Measurements from ENCODE around the gene ATG2A.

The ATG2A gene

DNA sequence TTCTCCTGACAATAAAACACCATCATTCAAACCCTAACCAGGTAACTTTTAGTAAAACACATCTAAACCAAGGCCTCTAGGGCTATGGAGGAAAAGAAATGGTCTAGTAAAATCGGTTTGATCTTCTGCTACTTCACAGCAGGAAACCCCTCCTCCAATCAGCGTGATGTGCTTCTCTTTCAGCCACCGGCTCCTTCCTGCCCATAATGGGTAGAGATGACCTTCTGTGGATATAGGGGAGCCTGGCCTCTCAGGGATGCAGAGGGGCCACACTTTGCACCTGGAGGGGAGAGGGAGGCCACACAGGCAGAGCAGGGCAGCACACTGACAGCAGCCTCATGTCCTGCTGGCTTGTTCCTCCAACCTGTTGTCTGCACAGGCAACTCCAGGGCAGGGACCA lies 45.5 kb downstream of the ATG2A start:
- TF ChIP-seq, protein P1, sequence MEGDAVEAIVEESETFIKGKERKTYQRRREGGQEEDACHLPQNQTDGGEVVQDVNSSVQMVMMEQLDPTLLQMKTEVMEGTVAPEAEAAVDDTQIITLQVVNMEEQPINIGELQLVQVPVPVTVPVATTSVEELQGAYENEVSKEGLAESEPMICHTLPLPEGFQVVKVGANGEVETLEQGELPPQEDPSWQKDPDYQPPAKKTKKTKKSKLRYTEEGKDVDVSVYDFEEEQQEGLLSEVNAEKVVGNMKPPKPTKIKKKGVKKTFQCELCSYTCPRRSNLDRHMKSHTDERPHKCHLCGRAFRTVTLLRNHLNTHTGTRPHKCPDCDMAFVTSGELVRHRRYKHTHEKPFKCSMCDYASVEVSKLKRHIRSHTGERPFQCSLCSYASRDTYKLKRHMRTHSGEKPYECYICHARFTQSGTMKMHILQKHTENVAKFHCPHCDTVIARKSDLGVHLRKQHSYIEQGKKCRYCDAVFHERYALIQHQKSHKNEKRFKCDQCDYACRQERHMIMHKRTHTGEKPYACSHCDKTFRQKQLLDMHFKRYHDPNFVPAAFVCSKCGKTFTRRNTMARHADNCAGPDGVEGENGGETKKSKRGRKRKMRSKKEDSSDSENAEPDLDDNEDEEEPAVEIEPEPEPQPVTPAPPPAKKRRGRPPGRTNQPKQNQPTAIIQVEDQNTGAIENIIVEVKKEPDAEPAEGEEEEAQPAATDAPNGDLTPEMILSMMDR (IDR thresholded peaks at IDR 0.05; ENCODE audit: low read depth, low read length): no peak
- DNase-seq (ENCODE audit: extremely low read depth, low read depth): no peak

DNA sequence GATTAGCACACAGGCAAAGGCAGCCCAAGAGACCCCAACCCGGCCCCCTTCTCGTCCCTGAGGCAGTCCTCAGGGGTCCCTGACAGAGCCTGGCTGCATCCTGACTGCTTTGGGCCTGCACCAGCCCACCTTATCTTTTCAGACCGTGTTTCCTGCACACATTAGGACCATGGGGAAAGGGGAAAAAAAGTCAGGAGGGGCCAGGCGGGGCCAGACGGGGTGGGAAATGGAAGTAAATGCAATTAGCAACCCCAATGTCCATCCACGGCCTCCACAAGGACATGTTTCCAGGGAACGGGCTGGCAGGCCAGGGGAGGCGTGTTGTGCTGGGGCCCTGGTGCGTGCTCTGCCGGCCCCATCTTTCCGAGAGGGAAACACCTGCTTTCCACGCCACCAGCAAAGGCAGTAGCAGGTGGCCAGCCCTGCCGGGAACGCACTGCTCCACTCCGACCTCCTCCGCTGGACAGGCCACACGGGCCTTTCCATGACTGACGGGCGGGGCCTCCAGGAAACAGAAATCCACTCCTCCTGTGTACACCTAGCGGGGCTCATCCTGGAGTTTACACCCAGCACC lies 46.0 kb downstream of the ATG2A start:
- TF ChIP-seq, protein P1 (IDR thresholded peaks at IDR 0.05; ENCODE audit: low read depth, low read length): no peak
- no peak for DNase-seq (ENCODE audit: extremely low read depth, low read depth)

DNA sequence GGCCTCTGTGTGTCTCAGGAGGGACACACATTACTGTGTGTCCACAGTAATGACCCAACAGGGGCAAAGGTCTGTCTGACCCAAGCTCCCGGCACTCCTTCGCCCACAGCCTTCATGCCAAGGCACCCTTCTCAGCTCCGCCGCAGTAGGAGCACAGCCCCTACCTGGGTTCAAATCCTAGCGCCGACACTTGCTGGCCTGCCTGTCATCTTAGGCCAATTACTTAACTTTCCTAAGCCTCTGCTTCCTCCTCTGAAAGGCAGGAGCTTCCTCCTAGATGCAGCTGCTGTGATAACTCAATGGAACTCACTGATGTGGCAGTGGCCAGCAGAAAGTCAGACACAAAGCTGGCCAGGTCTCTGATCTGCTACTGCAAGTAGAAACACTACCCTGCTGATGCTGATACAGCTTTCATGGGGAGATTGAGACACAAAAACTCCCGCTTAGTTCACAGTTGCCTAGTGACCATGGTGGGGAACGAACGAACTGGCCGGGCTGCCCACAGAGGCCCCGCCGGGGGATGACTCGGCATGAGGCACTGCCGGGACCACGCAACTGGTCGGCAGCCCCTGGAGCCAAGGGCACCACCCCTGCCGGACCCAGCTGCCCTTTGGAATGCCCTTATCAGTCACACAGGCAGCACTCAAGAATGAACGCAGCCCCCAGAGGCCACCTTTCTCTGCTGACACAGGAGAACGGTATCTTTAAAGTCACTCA lies 46.7 kb downstream of the ATG2A start:
- DNase-seq (ENCODE audit: extremely low read depth, low read depth): no peak
- TF ChIP-seq, protein P1 (IDR thresholded peaks at IDR 0.05; ENCODE audit: low read depth, low read length): no peak

DNA sequence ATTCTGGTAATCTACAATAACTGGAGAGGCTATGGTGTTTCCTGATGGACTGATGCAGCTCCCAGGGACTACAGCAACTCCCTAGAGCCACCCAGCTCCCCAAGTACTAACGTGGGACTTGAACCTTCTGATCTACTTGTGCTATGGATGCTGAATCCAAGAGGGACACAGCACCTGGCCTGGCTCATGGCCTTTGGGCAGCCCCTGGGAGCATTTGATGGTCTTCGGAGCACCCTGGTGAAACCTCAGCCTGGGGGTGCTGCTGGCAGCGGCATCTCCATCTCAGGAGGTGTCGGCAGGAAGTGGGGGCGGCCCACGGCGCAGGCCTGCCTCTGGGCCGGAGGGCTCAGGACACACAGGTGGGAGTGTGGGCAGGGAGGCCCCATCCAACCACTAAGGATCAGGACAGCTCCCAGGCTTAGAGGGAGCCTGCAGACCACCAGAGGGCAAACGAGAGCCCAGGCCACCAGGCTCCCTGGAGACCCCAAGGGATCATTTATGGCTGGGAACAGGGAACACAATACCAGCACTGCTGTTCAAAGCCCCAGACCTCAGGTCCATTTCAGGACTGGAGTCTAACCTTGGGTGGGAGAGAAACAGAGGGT lies 47.3 kb downstream of the ATG2A start:
- TF ChIP-seq, protein P1 (IDR thresholded peaks at IDR 0.05; ENCODE audit: low read depth, low read length): peak; percentile 38
- DNase-seq (ENCODE audit: extremely low read depth, low read depth): no peak

DNA sequence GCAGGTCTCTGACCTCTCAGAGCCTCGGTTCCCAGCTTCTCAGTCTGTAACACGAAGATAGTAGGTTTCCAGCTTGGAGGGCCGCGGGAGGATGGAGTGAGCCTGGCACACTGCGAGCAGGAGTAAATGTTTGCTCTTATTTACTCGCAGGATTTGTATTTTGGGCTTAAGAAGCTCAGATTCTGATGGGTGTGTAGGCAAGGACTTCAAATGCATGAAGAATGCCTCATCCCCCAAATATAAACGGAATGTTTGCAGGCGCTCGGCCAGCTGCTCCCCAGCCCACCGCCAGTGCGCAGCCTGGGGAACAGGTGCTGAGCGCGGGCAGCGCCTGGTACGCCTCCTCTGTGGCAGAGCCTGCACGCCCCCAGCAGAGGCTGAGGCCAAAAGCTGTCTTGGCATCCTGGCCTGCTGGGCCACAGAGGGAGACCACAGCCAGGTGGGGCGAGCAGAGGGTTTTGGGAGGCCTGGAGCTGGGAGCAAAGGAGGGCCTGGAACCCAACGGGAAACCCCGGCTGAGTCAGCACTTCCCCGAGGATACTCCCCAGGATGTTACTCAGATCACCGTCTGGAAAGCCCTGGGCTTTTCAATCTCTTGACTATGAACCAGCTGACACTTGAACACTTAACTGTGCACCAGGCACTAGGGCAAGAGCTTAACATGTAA lies 48.0 kb downstream of the ATG2A start:
- DNase-seq (ENCODE audit: extremely low read depth, low read depth): no peak
- TF ChIP-seq, protein P1 (IDR thresholded peaks at IDR 0.05; ENCODE audit: low read depth, low read length): no peak

DNA sequence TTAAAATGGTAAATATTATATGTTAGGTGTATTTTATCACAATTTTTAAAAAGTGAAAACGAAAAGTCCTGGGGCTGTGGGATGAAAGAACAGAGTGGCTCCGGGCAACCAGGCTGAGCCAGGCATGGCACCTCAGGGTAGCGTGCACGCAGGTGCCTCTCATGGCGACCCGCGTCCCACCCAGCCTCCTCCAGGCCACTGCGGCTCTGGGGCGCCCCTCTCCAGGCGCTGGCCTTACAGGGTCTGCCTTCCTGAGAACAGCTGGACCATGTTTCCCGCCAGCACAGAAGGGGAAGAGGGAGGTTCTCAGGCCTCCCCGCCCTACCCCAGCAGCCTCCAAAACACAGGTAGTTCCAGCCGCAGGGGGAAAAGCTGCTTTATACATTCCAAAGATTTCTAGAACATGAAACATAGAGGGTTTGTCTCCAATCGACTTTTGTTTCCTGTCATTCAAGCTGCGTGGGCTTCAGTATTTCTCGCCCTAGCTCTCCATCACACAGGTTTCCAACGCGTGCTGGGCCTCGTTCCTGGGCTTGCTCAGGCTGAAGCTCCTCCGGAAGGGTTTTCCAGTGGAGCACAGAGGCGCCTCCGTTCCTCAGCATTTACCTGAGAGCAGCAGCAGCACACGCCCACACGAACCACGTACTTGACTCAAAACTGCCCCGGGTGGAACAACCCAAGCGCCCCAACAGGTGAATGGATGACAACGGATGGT lies 49.1 kb downstream of the ATG2A start:
- TF ChIP-seq, protein P1 (IDR thresholded peaks at IDR 0.05; ENCODE audit: low read depth, low read length): no peak
- no peak for DNase-seq (ENCODE audit: extremely low read depth, low read depth)

All from AG09319 (cell line).